Cardiac muscle cell (in vitro differentiated cells and primary cell): ENCODE measurements around the gene RBBP5. TPM values are rescaled to one million over a fixed set of nuclear protein-coding genes. Genes with fewer than 3 reads are reported as not detected.

Experiments
- DNase-seq, 2 donors: peaks; one replicate each; pipeline versions ENCODE4 v3.0.0 to v3.0.0-alpha.2; 2010 to 2017; ENCODE audit warnings: low read depth in 1 of 2, low spot score in 1 of 2
- H3K27ac ChIP-seq: fragments of 200-600 bp; sonication (generic); 2 replicates; pipeline ENCODE4 v1.5.1; 2016
- H3K27me3 ChIP-seq: fragments of 200-600 bp; sonication (generic); 2 replicates; pipeline ENCODE4 v1.6.0; 2016; ENCODE audit warnings: control low read depth
- H3K36me3 ChIP-seq: fragments of 200-600 bp; sonication (generic); 2 replicates; pipeline ENCODE4 v1.5.1; 2016; ENCODE audit warnings: control low read depth
- H3K4me1 ChIP-seq: fragments of 200-600 bp; sonication (generic); 2 replicates; pipeline ENCODE4 v1.8.1; 2017; ENCODE audit warnings: low read depth, mild to moderate bottlenecking, mixed run types
- H3K4me3 ChIP-seq: fragments of 200-600 bp; sonication (generic); 2 replicates; pipeline ENCODE4 v1.5.1; 2016; ENCODE audit warnings: mild to moderate bottlenecking
- H3K9me3 ChIP-seq: fragments of 200-600 bp; sonication (generic); 2 replicates; pipeline ENCODE4 v1.5.1; 2017; ENCODE audit warnings: low read depth, mild to moderate bottlenecking, control low read depth
- CTCF ChIP-seq: IDR thresholded peaks from 2 replicates; pipeline ENCODE4 v1.5.1; 2012; ENCODE audit warnings: low read depth, mild to moderate bottlenecking, low read length
- polyA plus RNA-seq: library from polyadenylated mRNA; unstranded; fragments of >200 nt; fragmentation: Nextera tagmentation; extraction: Ambion mirVana; gene quantifications from 2 replicates; pipeline ENCODE4 v1.2.1, GENCODE V29; 2016
- total RNA-seq: library from RNA; depleted of rRNA; stranded (reverse); fragments of >200 nt; gene quantifications from 2 replicates; pipeline ENCODE4 v1.2.3, GENCODE V29; 2016

Gene RBBP5
- total and polyA plus RNA-seq, 2 experiments from 2014 or later, result 8.1 to 9.2 TPM

GRCh38 chr1:205109269-205109668, 12.5 kb downstream of the RBBP5 start:
- no peaks in the 10 kb centered on the region for H3K27me3 ChIP-seq
- no peaks in the 10 kb centered on the region for H3K9me3 ChIP-seq
- no peak for TF ChIP-seq CTCF
- H3K4me3 ChIP-seq, result no peak overlapping the region
- DNase-seq, result no peak
- H3K27ac ChIP-seq, result no peak overlapping the region
- no peaks in the 10 kb centered on the region for H3K4me1 ChIP-seq
- H3K36me3 ChIP-seq, result peaks cover 21% of the 10 kb centered on the region

GRCh38 chr1:205108464-205108863, 13.3 kb downstream of the RBBP5 start:
- Histone ChIP-seq H3K36me3 (peaks cover 16% of the 10 kb centered on the region), H3K27me3 (no peaks in the 10 kb centered on the region), H3K9me3 (no peaks in the 10 kb centered on the region), H3K4me3 (no peak overlapping the region), H3K27ac (no peak overlapping the region), H3K4me1 (no peaks in the 10 kb centered on the region)
- no peak for TF ChIP-seq CTCF
- no peak for DNase-seq

GRCh38 chr1:205107327-205107726, 14.5 kb downstream of the RBBP5 start:
- H3K4me3 ChIP-seq, result no peak overlapping the region
- no peak overlapping the region for H3K27ac ChIP-seq
- peaks cover 19% of the 10 kb centered on the region for H3K36me3 ChIP-seq
- no peak for DNase-seq
- no peaks in the 10 kb centered on the region for H3K4me1 ChIP-seq
- no peak for TF ChIP-seq CTCF
- H3K9me3 ChIP-seq, result no peaks in the 10 kb centered on the region
- H3K27me3 ChIP-seq, result no peaks in the 10 kb centered on the region

- DNase-seq, result no peak
- no peaks in the 10 kb centered on the region for H3K9me3 ChIP-seq
- no peak overlapping the region for H3K27ac ChIP-seq
- no peak overlapping the region for H3K4me3 ChIP-seq
- no peak for TF ChIP-seq CTCF
- peaks cover 59% of the 10 kb centered on the region for H3K36me3 ChIP-seq
- H3K27me3 ChIP-seq, result no peaks in the 10 kb centered on the region
- H3K4me1 ChIP-seq, result no peaks in the 10 kb centered on the region
These were observed 19.4 kb downstream of the RBBP5 start for GRCh38 chr1:205102404-205102803.

GRCh38 chr1:205098242-205098641, 23.5 kb downstream of the RBBP5 start:
- DNase-seq, result no peak
- H3K36me3 ChIP-seq, result peaks cover 80% of the 10 kb centered on the region
- H3K4me1 ChIP-seq, result no peaks in the 10 kb centered on the region
- H3K27me3 ChIP-seq, result no peaks in the 10 kb centered on the region
- H3K27ac ChIP-seq, result no peak overlapping the region
- no peaks in the 10 kb centered on the region for H3K9me3 ChIP-seq
- no peak for TF ChIP-seq CTCF
- H3K4me3 ChIP-seq, result no peak overlapping the region

GRCh38 chr1:205095422-205095821, 26.4 kb downstream of the RBBP5 start:
- no peak overlapping the region for H3K27ac ChIP-seq
- H3K9me3 ChIP-seq, result no peaks in the 10 kb centered on the region
- no peak for TF ChIP-seq CTCF

More at GRCh38 chr1:205095422-205095821, 26.4 kb downstream of the RBBP5 start:
- Histone ChIP-seq H3K27me3 (no peaks in the 10 kb centered on the region), H3K4me1 (no peaks in the 10 kb centered on the region), H3K36me3 (peaks cover 66% of the 10 kb centered on the region), H3K4me3 (no peak overlapping the region)
- DNase-seq, result no peak
